ENCODE measurements around the gene CAPN12.
"Not testable (repeated sequence)": the region's sequence is repeated elsewhere in the genome, so short reads cannot be mapped to it uniquely, and the experiment has no call there.

CAPN12 gene, protein sequence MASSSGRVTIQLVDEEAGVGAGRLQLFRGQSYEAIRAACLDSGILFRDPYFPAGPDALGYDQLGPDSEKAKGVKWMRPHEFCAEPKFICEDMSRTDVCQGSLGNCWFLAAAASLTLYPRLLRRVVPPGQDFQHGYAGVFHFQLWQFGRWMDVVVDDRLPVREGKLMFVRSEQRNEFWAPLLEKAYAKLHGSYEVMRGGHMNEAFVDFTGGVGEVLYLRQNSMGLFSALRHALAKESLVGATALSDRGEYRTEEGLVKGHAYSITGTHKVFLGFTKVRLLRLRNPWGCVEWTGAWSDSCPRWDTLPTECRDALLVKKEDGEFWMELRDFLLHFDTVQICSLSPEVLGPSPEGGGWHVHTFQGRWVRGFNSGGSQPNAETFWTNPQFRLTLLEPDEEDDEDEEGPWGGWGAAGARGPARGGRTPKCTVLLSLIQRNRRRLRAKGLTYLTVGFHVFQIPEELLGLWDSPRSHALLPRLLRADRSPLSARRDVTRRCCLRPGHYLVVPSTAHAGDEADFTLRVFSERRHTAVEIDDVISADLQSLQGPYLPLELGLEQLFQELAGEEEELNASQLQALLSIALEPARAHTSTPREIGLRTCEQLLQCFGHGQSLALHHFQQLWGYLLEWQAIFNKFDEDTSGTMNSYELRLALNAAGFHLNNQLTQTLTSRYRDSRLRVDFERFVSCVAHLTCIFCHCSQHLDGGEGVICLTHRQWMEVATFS

GRCh38 chr19:38744298-38744681 lies at the start of gene CAPN12:
TSS of gene CAPN12 (minus strand) at chr19:38744474. CDS start at chr19:38744165, 309 bp downstream.
- no peak for DNase-seq

DNA sequence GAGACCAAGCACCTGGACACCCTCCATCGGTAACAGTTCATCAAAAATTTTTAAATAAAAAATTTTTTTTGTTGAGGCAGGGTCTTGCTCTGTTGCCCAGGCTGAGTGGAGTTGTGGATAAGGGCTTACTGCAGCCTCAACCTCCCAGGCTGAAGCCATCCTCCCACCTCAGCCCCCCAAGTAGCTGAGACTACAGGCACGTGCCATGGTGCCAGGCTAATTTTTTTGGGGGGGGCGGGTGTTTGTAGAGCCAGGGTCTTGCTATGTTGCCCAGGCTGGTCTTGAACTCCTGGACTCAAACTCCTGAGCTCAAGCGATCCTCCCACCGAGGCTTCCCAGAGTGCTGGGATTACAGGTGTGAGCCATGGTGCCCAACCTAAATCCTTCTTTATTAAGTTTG lies 49.4 kb upstream of the CAPN12 start:
- DNase-seq, result no peak

GRCh38 chr19:38793177-38793576 lies 48.9 kb upstream of the CAPN12 start:
- no peak for DNase-seq

- peak in 1 of 2 donors; percentile 5 for DNase-seq
These were observed 48.2 kb upstream of the CAPN12 start for GRCh38 chr19:38792250-38793111.

- DNase-seq, result not testable (repeated sequence)
These were observed 47.3 kb upstream of the CAPN12 start for GRCh38 chr19:38791451-38792064.

GRCh38 chr19:38790507-38791403 lies 46.5 kb upstream of the CAPN12 start:
- not testable (repeated sequence) for DNase-seq

- no peak for DNase-seq
These were observed 44.4 kb upstream of the CAPN12 start, which contains the start of gene LGALS7B for GRCh38 chr19:38788478-38789243. TSS of gene LGALS7B (plus strand) at chr19:38789200. CDS start at chr19:38789227, 27 bp downstream.

- no peak for DNase-seq
These were observed 42.4 kb upstream of the CAPN12 start for GRCh38 chr19:38786572-38787265.

DNA sequence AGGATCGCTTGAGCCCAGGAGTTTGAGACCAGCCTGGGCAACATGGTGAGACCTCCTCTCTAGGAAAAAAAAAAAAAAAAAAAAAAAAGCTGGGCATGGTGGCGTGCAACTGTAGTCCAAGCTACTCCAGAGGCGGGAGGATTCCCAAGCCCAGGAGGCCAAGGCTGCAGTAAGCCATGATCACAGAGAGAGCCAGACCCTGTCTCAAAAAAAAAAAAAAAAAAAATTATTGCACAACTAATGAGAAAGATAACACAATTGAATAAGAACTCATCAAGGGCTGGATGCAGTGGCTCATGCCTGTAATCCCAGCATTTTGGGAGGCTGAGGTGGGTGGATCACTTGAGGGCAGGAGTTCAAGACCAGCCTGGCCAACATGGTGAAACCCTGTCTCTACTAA lies 41.8 kb upstream of the CAPN12 start:
- DNase-seq, result not testable (repeated sequence)

GRCh38 chr19:38785187-38785699 lies 41.0 kb upstream of the CAPN12 start:
- no peak for DNase-seq

DNA sequence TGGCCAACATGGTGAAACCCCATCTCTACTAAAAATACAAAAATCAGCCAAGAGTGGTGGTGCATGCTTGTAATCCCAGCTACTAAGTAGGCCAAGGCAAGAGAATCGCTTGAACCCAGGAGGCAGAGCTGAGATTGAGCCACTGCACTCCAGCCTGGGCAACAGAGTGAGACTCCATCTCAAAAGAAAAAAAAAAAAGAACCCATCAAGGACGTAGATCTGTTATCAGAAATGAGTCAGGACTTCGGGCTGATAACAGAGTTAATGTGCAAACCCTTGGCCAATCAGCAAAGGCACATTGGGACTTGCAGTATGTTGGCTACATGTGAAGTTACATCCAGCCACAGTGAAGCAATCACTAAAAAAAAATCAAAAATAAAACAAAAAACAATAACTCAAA lies 40.0 kb upstream of the CAPN12 start:
- no peak for DNase-seq

- DNase-seq, result not testable (repeated sequence)
These were observed 37.9 kb upstream of the CAPN12 start for GRCh38 chr19:38782212-38782611.

GRCh38 chr19:38781058-38781457 lies 36.8 kb upstream of the CAPN12 start:
- no peak for DNase-seq

GRCh38 chr19:38780443-38780842 lies 36.2 kb upstream of the CAPN12 start:
- no peak for DNase-seq

GRCh38 chr19:38778733-38779132 lies 34.5 kb upstream of the CAPN12 start:
- DNase-seq, result no peak

DNA sequence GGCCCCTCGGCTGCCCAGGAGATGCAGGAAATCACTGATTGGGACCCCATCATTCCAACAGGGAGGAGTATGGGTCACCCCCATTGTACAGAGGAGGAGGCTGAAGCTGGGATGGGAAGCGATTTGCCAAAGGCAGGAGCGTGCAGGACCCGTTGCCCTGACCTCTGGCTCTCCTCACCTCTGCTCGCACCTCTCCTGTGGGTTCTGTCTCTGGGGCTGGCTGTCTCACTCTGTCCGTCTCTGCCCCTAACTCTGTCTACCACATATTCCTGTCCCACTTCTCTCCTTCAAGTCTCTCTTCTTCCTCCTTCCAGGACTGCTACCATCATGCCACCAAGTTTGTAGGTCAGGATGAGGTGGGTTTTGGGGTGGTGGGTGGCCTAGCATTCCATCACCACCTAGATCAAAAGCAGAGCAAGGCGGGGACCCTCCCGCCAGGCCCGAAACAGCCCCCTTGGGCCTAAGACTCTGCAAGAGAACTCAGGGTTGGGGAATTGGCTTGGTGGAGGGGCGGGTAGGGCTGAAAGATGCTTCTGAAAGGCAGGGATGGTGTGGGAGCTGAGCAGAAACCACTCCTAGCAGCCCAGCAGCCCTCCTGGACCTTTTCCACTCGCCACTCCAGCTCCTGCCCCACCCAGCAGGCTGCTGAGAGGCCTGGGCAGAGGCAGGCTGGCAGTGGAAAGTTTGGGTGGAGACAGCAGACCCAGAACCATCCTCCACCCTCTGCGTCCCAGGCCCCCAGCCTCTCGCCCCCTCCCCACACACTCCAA lies 30.1 kb upstream of the CAPN12 start:
- no peak for DNase-seq

DNA sequence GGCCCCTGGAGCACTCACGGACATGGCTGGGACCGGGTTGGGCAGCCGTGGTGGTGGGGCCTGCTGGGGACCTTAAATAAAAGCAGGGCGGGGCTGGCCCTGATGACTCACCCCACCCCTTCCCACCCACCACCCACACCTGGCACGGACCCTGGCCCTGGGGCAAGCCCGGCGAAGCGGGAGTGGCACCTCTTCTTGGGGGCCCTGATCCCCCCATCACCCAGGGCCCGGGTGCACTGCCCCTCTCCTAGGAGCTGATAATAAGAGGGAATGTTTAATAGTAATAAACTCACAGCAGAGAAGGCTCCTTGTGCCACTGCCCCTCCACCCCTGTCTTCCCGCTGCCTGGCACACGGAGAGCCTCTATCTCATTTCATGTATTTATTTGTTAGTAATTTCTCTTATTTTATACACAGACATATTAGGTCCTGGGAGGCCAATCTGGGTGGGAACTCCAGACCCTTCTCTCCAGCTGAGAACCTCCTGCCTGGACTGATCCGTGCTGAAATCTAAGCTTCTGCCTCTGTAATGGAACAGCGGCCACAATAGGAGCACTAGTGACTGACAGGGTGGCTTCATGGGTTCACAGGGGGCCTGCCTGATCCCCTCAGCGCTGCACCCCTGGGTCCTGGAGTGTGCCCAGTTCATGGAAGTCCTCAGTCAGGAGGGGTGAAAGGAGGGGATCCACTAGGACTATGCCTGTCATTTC lies 29.3 kb upstream of the CAPN12 start, which contains the start of gene LGALS7:
Gene LGALS7, minus strand, starts transcription at position 49 of the 709 bp plus-strand sequence. Its CDS starts 25 bp downstream, at position 24.
- no peak for DNase-seq

DNA sequence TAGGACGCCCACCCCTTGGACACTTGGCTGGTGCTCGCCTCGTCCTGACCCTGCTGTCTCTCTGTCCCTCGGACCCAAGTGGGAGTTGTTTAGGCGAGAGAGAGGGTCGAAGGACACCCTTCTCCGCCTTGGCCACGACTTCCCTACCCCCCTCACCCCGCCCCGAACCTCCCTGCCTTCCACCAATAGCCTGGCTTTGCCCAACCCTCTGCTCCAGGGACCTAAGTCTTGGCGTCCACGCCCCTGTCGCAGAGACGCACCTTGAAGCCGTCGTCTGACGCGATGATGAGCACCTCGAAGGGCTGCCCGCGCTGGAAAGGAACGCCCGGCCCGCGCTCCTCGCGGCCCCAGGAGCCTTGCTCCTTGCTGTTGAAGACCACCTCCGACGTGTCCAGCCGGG lies 27.3 kb upstream of the CAPN12 start:
- DNase-seq, result not testable (repeated sequence)
